ENCODE measurements around the gene SLC4A7.

The SLC4A7 gene

GRCh38 chr3:27376109-27376772, 107.9 kb downstream of the SLC4A7 start:
- no peak for DNase-seq
- Histone ChIP-seq H3K27me3 (ENCODE audit: insufficient read depth, low read depth, severe bottlenecking) (no peaks in the 10 kb centered on the region), H3K27ac (no peak overlapping the region), H3K9me3 (ENCODE audit: severe bottlenecking) (no peaks in the 10 kb centered on the region), H3K4me3 (ENCODE audit: low read depth, low read length) (no peak overlapping the region), H3K36me3 (peaks cover 10% of the 10 kb centered on the region)
- no peak for TF ChIP-seq CTCF (IDR thresholded peaks at IDR 0.05; ENCODE audit: low read depth, low read length)

GRCh38 chr3:27368831-27369607, 115.2 kb downstream of the SLC4A7 start, which contains the start of gene NEK10:
Gene NEK10, minus strand, starts transcription at chr3:27369383. Its CDS starts 16,501 bp downstream, at chr3:27352882.
- Histone ChIP-seq H3K9me3 (ENCODE audit: severe bottlenecking) (no peaks in the 10 kb centered on the region), H3K27me3 (ENCODE audit: insufficient read depth, low read depth, severe bottlenecking) (no peaks in the 10 kb centered on the region), H3K36me3 (no peaks in the 10 kb centered on the region), H3K27ac (no peak within 1 kb of the TSS), H3K4me3 (ENCODE audit: low read depth, low read length) (peak within 1 kb of the TSS; percentile 71)
- DNase-seq, result peak; percentile 92
- TF ChIP-seq CTCF (IDR thresholded peaks at IDR 0.05; ENCODE audit: low read depth, low read length), result peak; percentile 5; the same call in 1 of the 2 replicates

GRCh38 chr3:27366062-27366591, 118.1 kb downstream of the SLC4A7 start:
- H3K27ac ChIP-seq, result no peak overlapping the region
- DNase-seq, result no peak
- no peaks in the 10 kb centered on the region for H3K36me3 ChIP-seq
- H3K9me3 ChIP-seq (ENCODE audit: severe bottlenecking), result no peaks in the 10 kb centered on the region
- no peaks in the 10 kb centered on the region for H3K27me3 ChIP-seq (ENCODE audit: insufficient read depth, low read depth, severe bottlenecking)
- H3K4me3 ChIP-seq (ENCODE audit: low read depth, low read length), result no peak overlapping the region
- TF ChIP-seq CTCF (IDR thresholded peaks at IDR 0.05; ENCODE audit: low read depth, low read length), result no peak

GRCh38 chr3:27360113-27361078, 123.8 kb downstream of the SLC4A7 start:
- no peaks in the 10 kb centered on the region for H3K27me3 ChIP-seq (ENCODE audit: insufficient read depth, low read depth, severe bottlenecking)
- no peak overlapping the region for H3K4me3 ChIP-seq (ENCODE audit: low read depth, low read length)
- no peak overlapping the region for H3K27ac ChIP-seq
- no peak for DNase-seq
- H3K36me3 ChIP-seq, result no peaks in the 10 kb centered on the region
- no peak for TF ChIP-seq CTCF (IDR thresholded peaks at IDR 0.05; ENCODE audit: low read depth, low read length)
- no peaks in the 10 kb centered on the region for H3K9me3 ChIP-seq (ENCODE audit: severe bottlenecking)

GRCh38 chr3:27358372-27358771, 125.8 kb downstream of the SLC4A7 start:
- H3K9me3 ChIP-seq (ENCODE audit: severe bottlenecking), result no peaks in the 10 kb centered on the region
- no peaks in the 10 kb centered on the region for H3K27me3 ChIP-seq (ENCODE audit: insufficient read depth, low read depth, severe bottlenecking)
- H3K36me3 ChIP-seq, result no peaks in the 10 kb centered on the region
- H3K4me3 ChIP-seq (ENCODE audit: low read depth, low read length), result no peak overlapping the region
- no peak overlapping the region for H3K27ac ChIP-seq
- no peak for TF ChIP-seq CTCF (IDR thresholded peaks at IDR 0.05; ENCODE audit: low read depth, low read length)
- DNase-seq, result no peak
